HepG2 (cell line): ENCODE measurements around the gene TCAF1. TPM values are rescaled to one million over a fixed set of nuclear protein-coding genes. Genes with fewer than 3 reads are reported as not detected.

ENCODE experiments used
- AGO1 ChIP-seq: fragments of 200-400 bp; formaldehyde crosslinking; IDR thresholded peaks from 2 replicates; pipeline ENCODE4 v1.6.1; 2017; ENCODE audit warnings: mild to moderate bottlenecking, low read depth, low read length, moderate library complexity; ENCODE audit not compliant: poor library complexity, severe bottlenecking
- CC2D1A ChIP-seq: sonication (generic); formaldehyde crosslinking; IDR thresholded peaks from 2 replicates; pipeline ENCODE4 v1.8.1; 2023; ENCODE audit warnings: mild to moderate bottlenecking, missing genetic modification reagents
- CHD2 ChIP-seq: IDR thresholded peaks from 2 replicates; pipeline ENCODE4 v1.6.1; 2011; ENCODE audit warnings: low read depth, low read length, improper control_type of control experiment
- HDAC1 ChIP-seq: sonication (generic); formaldehyde crosslinking; IDR thresholded peaks from 2 replicates; pipeline ENCODE4 v1.5.1; 2020; ENCODE audit warnings: mild to moderate bottlenecking, missing genetic modification reagents
- MEF2D ChIP-seq: sonication (generic); formaldehyde crosslinking; IDR thresholded peaks from 2 replicates; pipeline ENCODE4 v1.5.1; 2020; ENCODE audit warnings: mild to moderate bottlenecking, missing genetic modification reagents
- MXD3 ChIP-seq: IDR thresholded peaks from 2 replicates; pipeline ENCODE4 v1.6.1; 2016; ENCODE audit warnings: mild to moderate bottlenecking, missing biosample characterization, missing genetic modification reagents
- REPIN1 ChIP-seq: sonication (generic); formaldehyde crosslinking; IDR thresholded peaks from 2 replicates; pipeline ENCODE4 v1.8.0; 2022; ENCODE audit warnings: missing genetic modification reagents, low read depth, mild to moderate bottlenecking, borderline replicate concordance
- SATB2 ChIP-seq: sonication (generic); formaldehyde crosslinking; IDR thresholded peaks from 2 replicates; pipeline ENCODE4 v1.5.0; 2020; ENCODE audit warnings: missing genetic modification reagents
- SRSF4 ChIP-seq: fragments of 200-400 bp; formaldehyde crosslinking; IDR thresholded peaks from one replicate; pipeline ENCODE4 v1.6.1; 2018; ENCODE audit warnings: mild to moderate bottlenecking, low read depth, low read length, moderate library complexity; ENCODE audit not compliant: poor library complexity, severe bottlenecking
- ZNF264 ChIP-seq: sonication (generic); formaldehyde crosslinking; IDR thresholded peaks from 2 replicates; pipeline ENCODE4 v1.4.0; 2020; ENCODE audit warnings: missing genetic modification reagents
- ZNF7 ChIP-seq: IDR thresholded peaks from 2 replicates; pipeline ENCODE4 v1.6.1; 2016; ENCODE audit warnings: missing biosample characterization, missing genetic modification reagents
- ZNF781 ChIP-seq: sonication (generic); formaldehyde crosslinking; IDR thresholded peaks from 2 replicates; pipeline ENCODE4 v1.5.1; 2020; ENCODE audit warnings: borderline replicate concordance, mild to moderate bottlenecking, missing genetic modification reagents; ENCODE audit errors: not compliant biosample characterization
- polyA plus RNA-seq, 8 experiments: library from polyadenylated mRNA; depleted of rRNA in 3 of 8; stranded (reverse) in 7 of 8; unstranded in 1 of 8; fragments of >200 nt; fragmentation: Illumina TruSeq in 4 of 8; extraction: Trizol in 4 of 8; gene quantifications; 2 replicates each; pipeline versions ENCODE4 v1.2.1 to v1.2.3, GENCODE V29; 2011 to 2016; ENCODE audit warnings: low read depth in 4 of 8, missing spikeins in 1 of 8, mixed read lengths in 1 of 8; ENCODE audit not compliant: insufficient read depth in 1 of 8
- total RNA-seq, 5 experiments: library from RNA; depleted of rRNA; stranded (reverse); fragments of >200 nt; fragmentation: Illumina TruSeq; extraction: Trizol; gene quantifications; 2 replicates each; pipeline ENCODE4 v1.2.3, GENCODE V29; 2016; ENCODE audit warnings: low read depth in 1 of 5
- TF ChIP-seq, protein P1 (sequence below): sonication (generic); formaldehyde crosslinking; IDR thresholded peaks from 2 replicates; pipeline ENCODE4 v1.8.1; 2023; ENCODE audit warnings: mild to moderate bottlenecking, moderate library complexity, missing genetic modification reagents
- TF ChIP-seq, protein P2 (sequence below): sonication (generic); formaldehyde crosslinking; IDR thresholded peaks from 2 replicates; pipeline ENCODE4 v1.4.0; 2020; ENCODE audit warnings: missing genetic modification reagents, borderline replicate concordance
- TF ChIP-seq, protein P3 (sequence below): IDR thresholded peaks from 2 replicates; pipeline ENCODE4 v1.6.1; 2012; ENCODE audit warnings: low read depth, low read length, improper control_type of control experiment
- TF ChIP-seq, protein P4 (sequence below): sonication (generic); formaldehyde crosslinking; IDR thresholded peaks from 2 replicates; pipeline ENCODE4 v1.9.0; 2021; ENCODE audit warnings: missing genetic modification reagents, borderline replicate concordance

TCAF1 gene
- total and polyA plus RNA-seq, 2 of the 13 experiments (the other 11 are each of a cell fraction or from before 2014, with no cell fraction given) = 36.2 to 101 TPM

DNA sequence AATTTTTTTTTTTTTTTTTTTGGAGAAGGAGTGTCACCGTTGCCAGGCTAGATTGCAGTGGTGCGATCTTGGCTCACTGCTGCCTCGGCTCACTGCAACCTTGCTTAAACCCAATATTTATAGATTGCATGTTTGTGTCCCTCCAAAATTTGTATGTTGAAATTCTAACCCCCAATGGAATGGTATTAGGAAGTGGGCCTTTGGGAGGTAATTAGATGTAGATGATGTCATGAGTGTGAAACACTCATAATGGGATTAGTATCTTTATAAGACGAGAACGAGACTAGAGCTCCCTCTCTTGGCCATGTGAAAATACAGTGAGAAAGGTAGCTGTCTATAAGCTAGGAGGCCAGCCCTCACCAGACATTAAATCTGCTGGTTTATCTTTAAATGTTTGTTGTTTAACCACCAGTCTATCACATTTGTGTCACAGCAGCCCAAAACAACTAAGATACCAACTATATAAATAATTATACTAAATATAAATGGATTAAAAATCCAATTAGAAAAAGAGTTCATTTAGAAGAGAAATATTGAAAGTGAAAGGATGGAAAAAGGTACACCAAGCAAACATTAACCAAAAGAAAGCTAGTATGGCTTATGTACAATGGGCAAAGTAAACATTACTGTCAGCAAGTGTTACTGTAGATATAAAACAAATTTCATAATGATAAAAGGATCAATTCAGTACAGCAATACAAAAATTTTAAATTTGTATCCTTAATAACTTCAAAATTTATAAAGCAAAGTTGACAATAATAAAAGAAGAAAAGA lies 9.3 kb downstream of the TCAF1 start (continued):
- TF ChIP-seq, protein P1, sequence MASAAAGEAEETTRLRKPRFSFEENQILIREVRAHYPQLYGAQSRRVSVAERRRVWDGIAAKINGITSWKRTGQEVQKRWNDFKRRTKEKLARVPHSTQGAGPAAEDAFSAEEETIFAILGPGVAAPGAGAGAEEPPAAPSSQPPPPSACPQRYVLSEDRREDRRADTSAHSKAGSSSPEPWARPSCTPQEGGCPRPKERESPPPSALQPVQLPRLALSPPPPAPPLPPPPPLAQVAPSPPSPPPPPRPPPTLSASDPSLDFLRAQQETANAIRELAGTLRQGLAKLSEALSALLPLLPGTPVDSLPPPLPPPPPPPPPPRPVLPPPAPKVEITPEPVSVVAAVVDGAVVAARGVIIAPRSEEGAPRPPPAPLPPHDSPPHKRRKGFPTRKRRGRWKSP (CRISPR knock-in tag) = no peak
- TF ChIP-seq REPIN1 (CRISPR knock-in tag) (no peak), ZNF7 (no peak), ZNF264 (0 out of 2 replicates have a peak, but pooled peaks have one; percentile 27), MXD3 (no peak), HDAC1 (no peak), CHD2 (no peak), AGO1 (no peak), SATB2 (CRISPR knock-in tag) (no peak), ZNF781 (CRISPR knock-in tag) (no peak), SRSF4 (no peak), CC2D1A (CRISPR knock-in tag) (no peak), MEF2D (CRISPR knock-in tag) (no peak)
- TF ChIP-seq, protein P2, sequence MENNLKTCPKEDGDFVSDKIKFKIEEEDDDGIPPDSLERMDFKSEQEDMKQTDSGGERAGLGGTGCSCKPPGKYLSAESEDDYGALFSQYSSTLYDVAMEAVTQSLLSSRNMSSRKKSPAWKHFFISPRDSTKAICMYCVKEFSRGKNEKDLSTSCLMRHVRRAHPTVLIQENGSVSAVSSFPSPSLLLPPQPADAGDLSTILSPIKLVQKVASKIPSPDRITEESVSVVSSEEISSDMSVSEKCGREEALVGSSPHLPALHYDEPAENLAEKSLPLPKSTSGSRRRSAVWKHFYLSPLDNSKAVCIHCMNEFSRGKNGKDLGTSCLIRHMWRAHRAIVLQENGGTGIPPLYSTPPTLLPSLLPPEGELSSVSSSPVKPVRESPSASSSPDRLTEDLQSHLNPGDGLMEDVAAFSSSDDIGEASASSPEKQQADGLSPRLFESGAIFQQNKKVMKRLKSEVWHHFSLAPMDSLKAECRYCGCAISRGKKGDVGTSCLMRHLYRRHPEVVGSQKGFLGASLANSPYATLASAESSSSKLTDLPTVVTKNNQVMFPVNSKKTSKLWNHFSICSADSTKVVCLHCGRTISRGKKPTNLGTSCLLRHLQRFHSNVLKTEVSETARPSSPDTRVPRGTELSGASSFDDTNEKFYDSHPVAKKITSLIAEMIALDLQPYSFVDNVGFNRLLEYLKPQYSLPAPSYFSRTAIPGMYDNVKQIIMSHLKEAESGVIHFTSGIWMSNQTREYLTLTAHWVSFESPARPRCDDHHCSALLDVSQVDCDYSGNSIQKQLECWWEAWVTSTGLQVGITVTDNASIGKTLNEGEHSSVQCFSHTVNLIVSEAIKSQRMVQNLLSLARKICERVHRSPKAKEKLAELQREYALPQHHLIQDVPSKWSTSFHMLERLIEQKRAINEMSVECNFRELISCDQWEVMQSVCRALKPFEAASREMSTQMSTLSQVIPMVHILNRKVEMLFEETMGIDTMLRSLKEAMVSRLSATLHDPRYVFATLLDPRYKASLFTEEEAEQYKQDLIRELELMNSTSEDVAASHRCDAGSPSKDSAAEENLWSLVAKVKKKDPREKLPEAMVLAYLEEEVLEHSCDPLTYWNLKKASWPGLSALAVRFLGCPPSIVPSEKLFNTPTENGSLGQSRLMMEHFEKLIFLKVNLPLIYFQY (CRISPR knock-in tag) = no peak
- TF ChIP-seq, protein P3, sequence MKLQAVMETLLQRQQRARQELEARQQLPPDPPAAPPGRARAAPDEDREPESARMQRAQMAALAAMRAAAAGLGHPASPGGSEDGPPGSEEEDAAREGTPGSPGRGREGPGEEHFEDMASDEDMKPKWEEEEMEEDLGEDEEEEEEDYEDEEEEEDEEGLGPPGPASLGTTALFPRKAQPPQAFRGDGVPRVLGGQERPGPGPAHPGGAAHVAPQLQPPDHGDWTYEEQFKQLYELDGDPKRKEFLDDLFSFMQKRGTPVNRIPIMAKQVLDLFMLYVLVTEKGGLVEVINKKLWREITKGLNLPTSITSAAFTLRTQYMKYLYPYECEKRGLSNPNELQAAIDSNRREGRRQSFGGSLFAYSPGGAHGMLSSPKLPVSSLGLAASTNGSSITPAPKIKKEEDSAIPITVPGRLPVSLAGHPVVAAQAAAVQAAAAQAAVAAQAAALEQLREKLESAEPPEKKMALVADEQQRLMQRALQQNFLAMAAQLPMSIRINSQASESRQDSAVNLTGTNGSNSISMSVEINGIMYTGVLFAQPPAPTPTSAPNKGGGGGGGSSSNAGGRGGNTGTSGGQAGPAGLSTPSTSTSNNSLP = peak; percentile 60
- TF ChIP-seq, protein P4, sequence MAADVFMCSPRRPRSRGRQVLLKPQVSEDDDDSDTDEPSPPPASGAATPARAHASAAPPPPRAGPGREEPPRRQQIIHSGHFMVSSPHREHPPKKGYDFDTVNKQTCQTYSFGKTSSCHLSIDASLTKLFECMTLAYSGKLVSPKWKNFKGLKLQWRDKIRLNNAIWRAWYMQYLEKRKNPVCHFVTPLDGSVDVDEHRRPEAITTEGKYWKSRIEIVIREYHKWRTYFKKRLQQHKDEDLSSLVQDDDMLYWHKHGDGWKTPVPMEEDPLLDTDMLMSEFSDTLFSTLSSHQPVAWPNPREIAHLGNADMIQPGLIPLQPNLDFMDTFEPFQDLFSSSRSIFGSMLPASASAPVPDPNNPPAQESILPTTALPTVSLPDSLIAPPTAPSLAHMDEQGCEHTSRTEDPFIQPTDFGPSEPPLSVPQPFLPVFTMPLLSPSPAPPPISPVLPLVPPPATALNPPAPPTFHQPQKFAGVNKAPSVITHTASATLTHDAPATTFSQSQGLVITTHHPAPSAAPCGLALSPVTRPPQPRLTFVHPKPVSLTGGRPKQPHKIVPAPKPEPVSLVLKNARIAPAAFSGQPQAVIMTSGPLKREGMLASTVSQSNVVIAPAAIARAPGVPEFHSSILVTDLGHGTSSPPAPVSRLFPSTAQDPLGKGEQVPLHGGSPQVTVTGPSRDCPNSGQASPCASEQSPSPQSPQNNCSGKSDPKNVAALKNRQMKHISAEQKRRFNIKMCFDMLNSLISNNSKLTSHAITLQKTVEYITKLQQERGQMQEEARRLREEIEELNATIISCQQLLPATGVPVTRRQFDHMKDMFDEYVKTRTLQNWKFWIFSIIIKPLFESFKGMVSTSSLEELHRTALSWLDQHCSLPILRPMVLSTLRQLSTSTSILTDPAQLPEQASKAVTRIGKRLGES (CRISPR knock-in tag) = no peak
